GM12892 (cell line): Measurements from ENCODE around the gene IL3.

Experiments
- POLR2A ChIP-seq: IDR thresholded peaks from 2 replicates; pipeline ENCODE4 v1.6.1; 2011; ENCODE audit warnings: low read depth, low read length, control low read depth
- TAF1 ChIP-seq: IDR thresholded peaks from 2 replicates; pipeline ENCODE4 v1.6.1; 2011; ENCODE audit warnings: low read depth, mild to moderate bottlenecking, control low read depth, low read length, borderline replicate concordance

- no peak for TF ChIP-seq POLR2A
- no peak for TF ChIP-seq TAF1
These were observed 28.3 kb upstream of the IL3 start for GRCh38 chr5:132032196-132032595.
